Posterior vena cava (tissue), 2 donors: ENCODE measurements around the gene GPD1L. TPM values are rescaled to one million over a fixed set of nuclear protein-coding genes. Genes with fewer than 3 reads are reported as not detected.

Experiments used
- DNase-seq: peaks from one replicate; pipeline ENCODE4 v3.0.0-alpha.2; 2020; ENCODE audit warnings: low spot score
- intact Hi-C, 2 donors: fragments of 100-400 bp; cut with DNase I; formaldehyde crosslinking; loops; one replicate each; pipeline versions ENCODE4 v1.14.1 to v1.14.2; 2022 to 2023
- total RNA-seq, 2 donors: library from RNA; stranded (reverse); fragmentation: NEBNext Ultra II Directional; extraction: Animal tissue kit (Norgen Biotek cat#: 25700); gene quantifications; one replicate each; pipeline ENCODE4 v1.2.1, GENCODE V29; 2021
- donor health status: DM: yes; HTN: yes; CAD: no.
- donor health status: DM: yes; HTN: yes; CAD: no.

Gene GPD1L
- total RNA-seq, 2 donors from 2014 or later = 41.0 to 47.4 TPM

DNA sequence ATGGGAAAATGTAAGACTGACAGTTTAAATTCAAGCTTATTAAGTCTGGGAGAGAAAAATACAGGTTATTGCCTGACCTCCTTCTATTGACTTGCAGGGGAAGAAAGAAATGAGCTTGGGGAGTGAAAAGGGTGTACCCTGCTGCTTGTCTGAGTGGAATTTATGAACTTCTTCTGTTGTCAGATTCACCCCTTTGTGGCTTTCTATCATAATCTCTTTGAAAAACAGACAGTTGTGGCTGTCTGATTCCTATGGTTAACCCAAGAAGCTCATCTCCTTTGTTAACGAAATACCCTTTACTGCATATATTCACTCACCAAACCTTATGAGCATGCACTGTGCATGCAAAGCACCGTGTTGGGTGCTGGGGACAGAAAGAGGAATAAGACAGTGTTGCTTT, 22.5 kb downstream of the GPD1L start:
- intact Hi-C loops = no loop called here
- DNase-seq = no peak

DNA sequence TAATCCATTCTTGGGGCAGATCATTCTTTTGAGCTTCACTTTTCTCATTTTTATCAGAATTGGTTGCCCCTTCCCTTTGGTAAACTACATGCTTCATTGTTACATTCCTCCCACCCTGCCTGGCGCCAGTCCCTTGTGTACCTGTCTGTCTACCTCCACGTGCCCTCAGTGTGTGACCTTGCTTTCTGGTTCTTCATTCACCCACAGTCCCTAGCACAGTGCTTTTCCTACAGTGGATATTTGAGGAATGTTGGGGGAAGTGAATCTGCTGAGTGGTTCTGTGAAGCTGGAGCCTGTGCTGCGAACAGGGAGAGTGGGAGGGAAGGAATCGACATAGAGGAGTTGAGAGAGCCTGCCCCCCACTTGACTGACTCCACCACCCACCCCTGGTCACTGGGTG, 23.4 kb downstream of the GPD1L start:
- DNase-seq = no peak
- intact Hi-C loops = no loop called here

DNA sequence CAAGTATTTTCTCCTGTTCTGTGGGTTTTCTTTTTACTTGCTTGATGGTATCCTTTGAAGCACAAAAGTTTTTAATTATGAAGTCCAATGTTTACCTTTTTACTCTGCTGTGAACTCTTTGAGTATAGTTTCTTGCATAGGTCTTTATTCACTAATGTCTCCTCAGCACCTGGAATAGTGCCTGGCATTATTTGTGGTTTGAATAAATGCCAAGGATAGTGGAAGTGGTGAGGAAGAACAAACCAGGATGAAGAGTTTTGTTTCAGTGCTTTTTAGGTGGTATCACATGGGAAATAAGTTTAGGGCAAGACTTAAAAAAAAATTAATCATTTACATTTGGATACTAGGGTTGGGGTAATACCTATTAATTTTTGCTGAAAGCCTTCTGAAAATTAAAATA, 25.7 kb downstream of the GPD1L start:
- intact Hi-C loops = no loop called here
- DNase-seq = no peak

DNA sequence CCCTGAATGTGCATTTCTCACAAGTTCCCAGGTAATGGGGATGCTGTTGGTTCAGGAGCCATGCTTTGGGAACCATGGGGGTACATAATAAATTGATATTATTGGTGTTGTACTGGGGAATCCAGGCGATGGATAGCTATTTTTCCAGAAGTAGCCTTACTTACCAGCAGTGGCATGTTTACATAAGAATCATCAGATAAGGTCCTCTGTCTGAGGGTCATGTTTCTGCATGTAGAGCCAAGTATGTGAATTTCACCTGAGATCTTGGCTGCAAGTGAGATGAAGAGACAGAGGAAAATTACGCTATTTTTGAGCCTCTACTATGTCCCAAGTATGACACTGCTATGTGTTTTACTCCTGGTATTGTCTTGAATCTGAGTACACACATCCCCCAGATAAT, 26.3 kb downstream of the GPD1L start:
- DNase-seq = no peak
- intact Hi-C loops = no loop called here

- intact Hi-C loops = no loop called here
- no peak for DNase-seq
These were observed 30.3 kb downstream of the GPD1L start for GRCh38 chr3:32136703-32137102.

DNA sequence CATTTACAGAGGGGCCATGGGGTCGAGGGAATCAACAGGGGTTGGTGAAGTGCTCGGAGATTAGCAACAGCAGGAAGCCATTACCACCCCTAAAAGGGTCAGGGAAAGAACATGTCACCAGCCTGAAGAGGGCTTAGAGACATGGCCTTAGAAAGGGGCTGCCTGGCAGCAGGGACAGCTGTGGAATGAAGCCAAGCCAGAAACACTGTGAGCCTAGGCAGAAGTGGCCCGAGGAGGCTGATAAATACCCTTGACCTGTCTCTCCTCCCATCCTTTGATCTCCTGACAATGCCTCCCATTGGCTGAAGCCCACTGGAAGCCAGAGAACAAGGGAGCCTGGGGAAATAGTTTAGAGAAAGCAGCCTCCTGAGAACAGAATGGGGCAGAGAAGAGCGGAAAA, 31.4 kb downstream of the GPD1L start:
- intact Hi-C loops = no loop called here
- DNase-seq = no peak

DNA sequence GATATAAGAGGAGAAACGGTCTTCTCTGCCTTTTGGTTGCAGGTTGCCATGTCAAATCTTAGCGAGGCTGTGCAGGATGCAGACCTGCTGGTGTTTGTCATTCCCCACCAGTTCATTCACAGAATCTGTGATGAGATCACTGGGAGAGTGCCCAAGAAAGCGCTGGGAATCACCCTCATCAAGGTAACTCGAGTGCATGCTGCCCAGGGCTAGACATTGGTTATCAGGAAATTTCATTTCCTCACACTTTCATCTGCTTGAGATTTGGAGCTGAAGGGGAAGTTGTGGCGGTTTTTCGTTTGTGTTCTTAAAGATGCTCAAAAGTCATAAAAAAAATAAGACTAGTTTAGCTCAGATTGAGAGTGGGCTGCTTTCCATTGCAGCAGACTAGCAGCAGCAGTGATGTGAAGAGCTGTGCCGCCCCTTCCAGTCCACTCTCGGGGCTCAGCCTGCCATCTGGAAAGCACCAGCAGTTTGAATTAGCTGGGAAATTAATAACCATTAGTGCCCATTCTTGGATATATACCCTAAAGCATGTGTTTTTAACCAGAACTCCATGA, 32.2 kb downstream of the GPD1L start:
- intact Hi-C loops = no loop called here
- no peak for DNase-seq

DNA sequence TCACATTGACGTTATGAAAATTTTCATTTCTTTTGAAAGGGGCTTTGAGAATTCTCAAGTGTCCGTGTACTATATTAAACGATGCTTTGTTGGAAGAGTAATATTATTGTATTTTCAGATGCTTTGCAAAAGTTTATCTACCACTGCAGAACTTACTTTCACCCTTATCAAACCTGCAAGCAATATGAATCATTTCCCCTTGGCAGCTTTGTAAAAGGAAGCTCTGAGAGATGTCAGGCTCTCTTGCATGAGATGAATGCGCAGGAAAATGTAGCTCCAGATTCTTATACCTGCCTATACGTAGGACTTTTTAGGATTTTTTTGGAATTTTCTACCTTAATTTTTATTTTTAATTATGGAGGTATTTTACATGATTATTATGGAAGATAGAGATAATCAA, 34.5 kb downstream of the GPD1L start:
- intact Hi-C loops = loop anchor here in 1 of 2 donors (10.0 kb wide), 1 partner anchor 126 kb away; no protein-coding TSS in a partner anchor
- DNase-seq = no peak

- intact Hi-C loops = loop anchor here (2.0 to 10.0 kb wide), 2 partner anchors 125 to 129 kb away; no protein-coding TSS in a partner anchor
- no peak for DNase-seq
These were observed 37.7 kb downstream of the GPD1L start for GRCh38 chr3:32143849-32144757.

- DNase-seq = no peak
- intact Hi-C loops = loop anchor here in 1 of 2 donors (10.0 kb wide), 1 partner anchor 132 kb away; no protein-coding TSS in a partner anchor
These were observed 40.4 kb downstream of the GPD1L start for GRCh38 chr3:32146746-32147211.

DNA sequence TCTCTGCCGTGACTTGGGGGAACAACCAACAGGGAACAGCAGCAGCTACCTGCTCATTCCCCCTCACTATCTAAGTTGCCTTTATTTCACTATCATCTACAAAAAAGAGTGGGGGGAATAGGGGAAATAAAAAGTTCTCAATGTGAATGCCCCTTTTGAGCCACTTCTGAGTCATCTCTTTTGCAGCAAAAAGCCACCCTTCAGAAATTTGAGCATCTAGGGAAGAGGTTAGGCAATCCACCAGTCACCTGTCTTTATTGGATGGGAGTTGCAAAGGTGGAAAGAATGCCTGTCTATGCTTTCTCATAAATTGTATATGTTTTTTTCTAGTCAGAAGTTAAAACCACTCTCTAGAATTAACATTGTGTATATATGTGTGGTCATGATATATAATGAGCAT, 41.1 kb downstream of the GPD1L start:
- DNase-seq = no peak
- intact Hi-C loops = loop anchor here in 1 of 2 donors (10.0 kb wide), 1 partner anchor 133 kb away; no protein-coding TSS in a partner anchor

DNA sequence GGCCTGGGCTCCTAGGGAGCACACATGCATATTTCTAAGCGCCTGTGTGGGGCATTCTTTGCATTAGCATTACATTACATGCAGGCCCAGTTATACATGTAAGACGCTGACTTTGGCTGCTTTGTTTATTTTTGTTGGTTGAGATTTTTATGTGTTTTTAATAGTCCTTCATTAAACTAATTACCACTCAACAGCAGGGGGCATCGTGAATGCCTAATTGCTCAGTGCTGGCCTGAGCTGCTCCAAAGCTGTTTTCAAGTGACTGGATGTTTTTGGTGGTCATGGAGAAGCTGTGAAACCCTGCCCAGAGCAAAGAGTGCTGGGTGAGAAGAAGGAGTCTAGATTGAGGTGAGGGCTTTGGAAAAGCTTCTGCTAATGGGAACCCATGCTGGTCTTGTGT, 41.5 kb downstream of the GPD1L start:
- DNase-seq = no peak
- intact Hi-C loops = loop anchor here in 1 of 2 donors (10.0 kb wide), 1 partner anchor 133 kb away; no protein-coding TSS in a partner anchor

DNA sequence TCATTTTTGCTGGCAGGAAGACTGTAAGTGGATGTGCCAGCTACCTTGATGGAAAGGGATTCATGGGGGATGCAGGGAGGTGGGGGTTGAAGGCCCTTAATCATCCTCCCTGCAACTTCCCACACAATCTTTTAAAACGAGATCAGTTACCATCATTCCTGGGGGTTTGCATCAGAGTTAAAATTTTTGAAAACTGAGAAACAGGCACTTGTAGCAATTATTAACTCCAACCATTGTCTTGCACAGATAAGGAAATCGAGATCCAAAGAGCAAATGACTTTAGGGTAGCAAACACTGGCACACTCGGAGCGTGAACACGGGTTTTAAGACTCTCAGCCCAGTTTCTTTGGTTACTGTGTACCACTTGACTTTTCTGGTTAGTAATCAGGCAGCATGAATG, 41.9 kb downstream of the GPD1L start:
- DNase-seq = no peak

GRCh38 chr3:32153414-32154204, 47.2 kb downstream of the GPD1L start:
- intact Hi-C loops = no loop called here
- no peak for DNase-seq

More for the DNA sequence above, 41.9 kb downstream of the GPD1L start:
- intact Hi-C loops = loop anchor here in 1 of 2 donors (10.0 kb wide), 1 partner anchor 134 kb away; no protein-coding TSS in a partner anchor

- no peak for DNase-seq
- intact Hi-C loops = no loop called here
These were observed 47.8 kb downstream of the GPD1L start for GRCh38 chr3:32154205-32154579.

DNA sequence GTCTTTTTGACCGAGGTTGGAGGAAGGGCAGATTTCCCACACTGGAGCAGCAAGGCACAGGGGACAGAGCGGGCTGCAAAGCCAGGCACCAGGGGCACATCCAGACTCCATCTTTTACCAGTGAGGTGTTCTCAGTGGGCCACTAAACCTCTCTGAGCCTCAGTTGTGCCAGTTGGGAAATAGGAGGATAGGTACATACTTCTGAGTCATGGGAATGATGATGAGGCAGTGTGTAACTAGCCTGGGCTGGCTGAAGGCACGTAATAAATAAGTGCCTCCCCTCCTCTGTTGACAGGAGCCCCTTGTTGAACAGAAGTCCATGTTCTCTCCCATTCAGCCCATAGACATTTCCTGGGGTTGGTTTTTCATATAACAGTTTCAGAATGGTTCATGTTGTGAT, 48.7 kb downstream of the GPD1L start:
- DNase-seq = no peak
- intact Hi-C loops = no loop called here

DNA sequence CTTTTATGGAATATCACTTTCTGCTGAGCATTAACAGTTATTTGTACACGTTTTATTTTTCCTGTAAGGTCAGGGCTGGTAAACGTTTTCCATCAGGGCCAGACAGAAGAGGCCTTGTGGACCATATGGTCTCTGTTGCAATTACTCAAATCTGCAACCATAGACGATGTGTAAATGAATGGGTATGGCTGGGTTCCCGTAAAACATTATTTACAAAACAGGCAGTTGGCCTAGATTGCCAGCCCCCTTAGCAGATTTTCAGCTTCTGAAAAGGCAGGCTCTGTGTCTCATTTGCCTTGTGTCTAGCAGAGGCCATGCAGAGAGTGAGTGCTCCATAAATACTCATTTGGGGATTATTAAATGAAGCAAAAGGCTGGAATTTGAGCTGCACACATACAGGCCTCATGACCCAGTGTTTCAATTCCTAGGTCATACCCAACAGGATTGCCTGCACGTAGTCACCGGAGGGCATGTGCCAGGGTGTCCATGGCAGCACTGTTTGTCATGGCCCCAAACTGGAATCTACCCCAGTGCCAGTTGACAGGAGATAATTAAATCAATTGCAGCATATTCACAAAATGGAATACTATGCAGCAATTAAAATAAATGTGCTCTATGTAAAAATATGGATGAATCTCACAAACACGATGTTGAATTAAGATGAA, 51.3 kb downstream of the GPD1L start:
- DNase-seq = no peak
- intact Hi-C loops = no loop called here

DNA sequence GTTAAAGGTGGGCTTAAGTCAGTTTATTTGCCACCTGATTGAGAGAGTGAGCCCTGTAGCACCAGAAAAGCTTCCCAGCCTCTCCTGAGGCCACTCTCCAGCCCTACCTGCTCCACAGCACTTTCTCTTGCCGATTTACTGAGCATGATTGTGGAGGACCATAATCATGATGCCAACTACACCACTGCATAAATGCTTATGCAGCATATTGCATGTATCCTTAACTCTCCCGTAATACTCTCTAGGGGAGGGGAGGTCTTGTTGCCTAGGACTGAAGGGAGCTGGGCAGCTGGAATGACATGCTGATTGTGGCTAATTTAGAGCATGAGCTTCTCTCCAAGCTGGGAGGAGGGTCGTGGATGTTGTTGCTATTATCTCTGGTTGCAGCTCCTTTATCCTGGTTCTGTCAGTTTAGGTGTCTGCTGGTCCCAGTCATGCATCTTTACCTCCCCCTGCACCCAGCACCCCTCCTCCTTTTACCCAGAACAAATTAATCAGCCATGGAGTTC, 54.3 kb downstream of the GPD1L start:
- DNase-seq = no peak
- intact Hi-C loops = no loop called here

DNA sequence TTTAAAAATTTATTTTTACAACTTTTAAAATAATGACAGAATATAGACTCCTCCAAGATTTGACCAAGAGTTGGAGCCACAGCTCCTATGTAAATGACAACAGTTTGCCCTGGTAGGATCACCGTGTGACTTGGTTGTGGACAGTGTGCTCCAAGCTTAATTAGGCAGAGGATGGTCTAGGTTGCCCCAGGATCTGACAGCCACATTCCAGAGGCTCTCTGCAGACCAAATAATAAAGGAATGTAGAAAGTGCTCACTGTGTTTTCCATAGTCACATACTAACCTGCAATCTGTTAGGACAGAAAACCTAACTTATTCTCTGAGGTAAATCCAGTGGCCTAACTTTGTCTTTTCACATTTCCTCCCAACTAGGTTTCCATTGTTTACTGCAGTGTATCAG, 59.0 kb downstream of the GPD1L start:
- DNase-seq = no peak
- intact Hi-C loops = no loop called here
